Measurements from ENCODE around the gene ALS2. TPM values are rescaled to one million over a fixed set of nuclear protein-coding genes. Genes with fewer than 3 reads are reported as not detected.

Gene ALS2
- total and polyA plus RNA-seq, 3 experiments from 2014 or later, result 4.1 to 18.0 (median 16.9) TPM

- POLR2A ChIA-PET, result no interaction called here
- Mint-ChIP-seq H3K9me3 (no peaks in the 10 kb centered on the region), H3K27ac (no peak overlapping the region), H3K4me3 (no peak overlapping the region), H3K27me3 (no peaks in the 10 kb centered on the region), H3K36me3 (peaks cover 17 to 64% (median 29%) of the 10 kb centered on the region in 3 donors), H3K4me1 (peaks cover 0 to 3% (median 0%) of the 10 kb centered on the region in 3 donors)
- Histone ChIP-seq H3K4me1 (ENCODE audit: insufficient read depth, low read length) (no peaks in the 10 kb centered on the region), H3K27ac (ENCODE audit: low read depth, low read length) (no peak overlapping the region), H3K4me3 (ENCODE audit: low read length) (no peak overlapping the region), H3K9me3 (ENCODE audit: low read length) (no peaks in the 10 kb centered on the region), H3K36me3 (ENCODE audit: insufficient read depth, low read length) (no peaks in the 10 kb centered on the region), H3K27me3 (ENCODE audit: insufficient read depth, low read length, poor library complexity, severe bottlenecking) (no peaks in the 10 kb centered on the region)
- no peak for DNase-seq
- CTCF ChIA-PET, result no interaction called here
These were observed 76.2 kb downstream of the ALS2 start for GRCh38 chr2:201704536-201704935.

GRCh38 chr2:201701646-201702045 lies 79.1 kb downstream of the ALS2 start:
- H3K9me3 Mint-ChIP-seq, result no peaks in the 10 kb centered on the region
- H3K4me1 Mint-ChIP-seq, result peaks cover 4 to 11% (median 5%) of the 10 kb centered on the region in 3 donors
- Histone ChIP-seq H3K27me3 (ENCODE audit: insufficient read depth, low read length, poor library complexity, severe bottlenecking) (no peaks in the 10 kb centered on the region), H3K4me3 (ENCODE audit: low read length) (no peak overlapping the region), H3K9me3 (ENCODE audit: low read length) (no peaks in the 10 kb centered on the region), H3K4me1 (ENCODE audit: insufficient read depth, low read length) (no peaks in the 10 kb centered on the region), H3K36me3 (ENCODE audit: insufficient read depth, low read length) (no peaks in the 10 kb centered on the region), H3K27ac (ENCODE audit: low read depth, low read length) (no peak overlapping the region)
- H3K4me3 Mint-ChIP-seq, result no peak overlapping the region
- CTCF ChIA-PET, result interaction anchor here (1.3 kb wide), 1 partner anchor 12 kb away, joined by 3 read pairs; no protein-coding TSS in a partner anchor
- no peak overlapping the region for H3K27ac Mint-ChIP-seq
- POLR2A ChIA-PET, result no interaction called here
- no peak for DNase-seq
- H3K36me3 Mint-ChIP-seq, result peaks cover 11 to 41% (median 13%) of the 10 kb centered on the region in 3 donors
- H3K27me3 Mint-ChIP-seq, result no peaks in the 10 kb centered on the region

DNA sequence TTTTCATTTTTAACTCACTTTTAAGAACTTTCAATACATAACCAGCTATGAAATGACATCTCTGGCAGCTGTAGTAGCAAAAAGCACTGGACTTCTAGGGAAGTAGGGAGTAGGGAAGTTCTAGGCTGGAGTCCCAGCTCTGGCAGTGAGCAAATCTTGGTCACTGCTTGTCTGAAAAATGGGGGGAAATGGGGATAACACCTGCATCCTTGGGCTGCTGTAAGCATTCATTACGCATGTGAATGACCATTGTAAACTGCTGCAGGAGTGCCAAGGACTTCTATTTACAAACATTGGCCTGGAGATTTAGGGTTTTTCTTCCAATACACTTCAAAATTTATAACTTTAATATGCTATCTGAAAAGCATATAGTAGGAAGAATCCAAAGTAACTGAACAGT lies 81.3 kb downstream of the ALS2 start:
- no peak for DNase-seq
- H3K4me3 Mint-ChIP-seq, result no peak overlapping the region

GRCh38 chr2:201698588-201699226 lies 82.0 kb downstream of the ALS2 start, which contains the start of gene MPP4:
TSS of gene MPP4 (minus strand) at chr2:201698644. CDS start at chr2:201693954, 4,690 bp downstream.
- no peak within 1 kb of the TSS for H3K4me3 ChIP-seq (ENCODE audit: low read length)
- no peaks in the 10 kb centered on the region for H3K27me3 ChIP-seq (ENCODE audit: insufficient read depth, low read length, poor library complexity, severe bottlenecking)
- POLR2A ChIA-PET, result no interaction called here
- DNase-seq, result no peak
- Mint-ChIP-seq H3K4me1 (peaks cover 4 to 11% (median 5%) of the 10 kb centered on the region in 3 donors), H3K27me3 (no peaks in the 10 kb centered on the region), H3K36me3 (peaks cover 4 to 22% (median 13%) of the 10 kb centered on the region in 3 donors), H3K27ac (peak within 1 kb of the TSS in 1 of 8 donors; percentile 47), H3K4me3 (no peak within 1 kb of the TSS), H3K9me3 (no peaks in the 10 kb centered on the region)
- no peaks in the 10 kb centered on the region for H3K9me3 ChIP-seq (ENCODE audit: low read length)
- H3K27ac ChIP-seq (ENCODE audit: low read depth, low read length), result no peak within 1 kb of the TSS
- CTCF ChIA-PET, result no interaction called here
- H3K4me1 ChIP-seq (ENCODE audit: insufficient read depth, low read length), result no peaks in the 10 kb centered on the region
- no peaks in the 10 kb centered on the region for H3K36me3 ChIP-seq (ENCODE audit: insufficient read depth, low read length)

More for the DNA sequence above, 81.3 kb downstream of the ALS2 start:
- Mint-ChIP-seq H3K27ac (peak overlapping the region in 1 of 8 donors; percentile 47), H3K4me1 (peaks cover 4 to 11% (median 5%) of the 10 kb centered on the region in 3 donors), H3K27me3 (no peaks in the 10 kb centered on the region), H3K9me3 (no peaks in the 10 kb centered on the region), H3K36me3 (peaks cover 9 to 28% (median 13%) of the 10 kb centered on the region in 3 donors)
- H3K4me3 ChIP-seq (ENCODE audit: low read length), result no peak overlapping the region
- POLR2A ChIA-PET, result no interaction called here
- H3K27ac ChIP-seq (ENCODE audit: low read depth, low read length), result no peak overlapping the region
- H3K27me3 ChIP-seq (ENCODE audit: insufficient read depth, low read length, poor library complexity, severe bottlenecking), result no peaks in the 10 kb centered on the region
- no peaks in the 10 kb centered on the region for H3K36me3 ChIP-seq (ENCODE audit: insufficient read depth, low read length)
- H3K4me1 ChIP-seq (ENCODE audit: insufficient read depth, low read length), result no peaks in the 10 kb centered on the region
- CTCF ChIA-PET, result no interaction called here
- no peaks in the 10 kb centered on the region for H3K9me3 ChIP-seq (ENCODE audit: low read length)

GRCh38 chr2:201697899-201698298 lies 82.8 kb downstream of the ALS2 start:
- H3K27ac Mint-ChIP-seq, result no peak overlapping the region
- Histone ChIP-seq H3K4me1 (ENCODE audit: insufficient read depth, low read length) (no peaks in the 10 kb centered on the region), H3K9me3 (ENCODE audit: low read length) (no peaks in the 10 kb centered on the region), H3K27me3 (ENCODE audit: insufficient read depth, low read length, poor library complexity, severe bottlenecking) (no peaks in the 10 kb centered on the region), H3K27ac (ENCODE audit: low read depth, low read length) (no peak overlapping the region), H3K36me3 (ENCODE audit: insufficient read depth, low read length) (no peaks in the 10 kb centered on the region), H3K4me3 (ENCODE audit: low read length) (no peak overlapping the region)
- H3K27me3 Mint-ChIP-seq, result no peaks in the 10 kb centered on the region
- CTCF ChIA-PET, result no interaction called here
- POLR2A ChIA-PET, result no interaction called here
- H3K36me3 Mint-ChIP-seq, result peaks cover 0 to 17% (median 9%) of the 10 kb centered on the region in 3 donors
- no peak overlapping the region for H3K4me3 Mint-ChIP-seq
- H3K4me1 Mint-ChIP-seq, result peaks cover 4 to 11% (median 5%) of the 10 kb centered on the region in 3 donors
- no peak for DNase-seq
- H3K9me3 Mint-ChIP-seq, result no peaks in the 10 kb centered on the region

DNA sequence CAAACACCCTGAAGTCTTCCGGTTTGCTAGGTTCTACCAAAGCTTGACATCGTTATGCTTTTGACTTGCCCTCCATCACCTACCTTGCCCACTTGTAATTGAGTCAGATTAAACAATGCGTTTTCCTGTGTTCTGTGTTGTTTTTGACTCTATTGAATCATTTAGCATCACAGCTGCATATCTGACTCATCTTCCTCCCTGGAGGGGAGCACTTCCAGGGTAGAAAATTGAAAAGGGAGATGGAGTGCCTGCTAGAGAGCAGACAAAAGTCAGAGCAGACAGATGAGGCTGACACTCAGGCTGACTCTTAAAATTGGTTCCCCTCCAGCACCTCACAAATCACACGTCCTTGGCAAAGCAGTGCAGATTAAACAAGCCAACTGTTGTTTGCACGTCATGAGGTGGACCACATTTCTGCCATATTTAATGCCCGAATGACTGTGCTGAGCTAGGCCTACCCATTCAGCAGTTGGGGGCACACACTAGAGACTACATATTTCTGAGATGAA lies 84.5 kb downstream of the ALS2 start:
- H3K4me3 ChIP-seq (ENCODE audit: low read length), result no peak overlapping the region
- POLR2A ChIA-PET, result no interaction called here
- no peaks in the 10 kb centered on the region for H3K27me3 ChIP-seq (ENCODE audit: insufficient read depth, low read length, poor library complexity, severe bottlenecking)
- CTCF ChIA-PET, result no interaction called here
- Mint-ChIP-seq H3K9me3 (no peaks in the 10 kb centered on the region), H3K36me3 (peaks cover 0 to 7% (median 4%) of the 10 kb centered on the region in 3 donors), H3K27me3 (no peaks in the 10 kb centered on the region), H3K4me3 (no peak overlapping the region), H3K27ac (no peak overlapping the region), H3K4me1 (peaks cover 4 to 11% (median 5%) of the 10 kb centered on the region in 3 donors)
- no peak for DNase-seq
- H3K27ac ChIP-seq (ENCODE audit: low read depth, low read length), result no peak overlapping the region
- H3K36me3 ChIP-seq (ENCODE audit: insufficient read depth, low read length), result no peaks in the 10 kb centered on the region
- H3K4me1 ChIP-seq (ENCODE audit: insufficient read depth, low read length), result no peaks in the 10 kb centered on the region
- H3K9me3 ChIP-seq (ENCODE audit: low read length), result no peaks in the 10 kb centered on the region

DNA sequence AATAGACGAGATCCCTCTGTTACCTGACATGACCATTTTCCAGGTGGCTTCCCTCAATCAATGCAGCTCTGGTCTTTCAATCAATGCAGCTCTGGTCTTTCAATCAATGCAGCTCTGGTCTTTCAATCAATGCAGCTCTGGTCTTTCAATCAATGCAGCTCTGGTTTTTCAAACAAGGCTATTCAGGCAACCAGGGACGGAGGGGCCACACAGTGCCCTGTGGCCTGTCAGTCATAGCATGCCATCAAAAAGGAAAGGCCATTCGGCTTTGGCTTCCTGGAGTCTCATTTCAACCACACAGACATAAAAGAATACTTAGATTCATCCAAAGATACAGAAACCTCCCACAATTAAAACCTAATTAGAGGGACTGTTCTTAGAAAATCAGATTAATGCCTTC lies 95.6 kb downstream of the ALS2 start:
- H3K9me3 ChIP-seq (ENCODE audit: low read length), result no peaks in the 10 kb centered on the region
- Mint-ChIP-seq H3K27ac (no peak overlapping the region), H3K27me3 (peaks cover 14 to 33% of the 10 kb centered on the region in 2 donors), H3K4me1 (no peaks in the 10 kb centered on the region), H3K4me3 (no peak overlapping the region), H3K36me3 (no peaks in the 10 kb centered on the region), H3K9me3 (no peaks in the 10 kb centered on the region)
- ChIA-PET CTCF (no interaction called here), POLR2A (no interaction called here)
- H3K36me3 ChIP-seq (ENCODE audit: insufficient read depth, low read length), result no peaks in the 10 kb centered on the region
- no peaks in the 10 kb centered on the region for H3K4me1 ChIP-seq (ENCODE audit: insufficient read depth, low read length)
- H3K4me3 ChIP-seq (ENCODE audit: low read length), result no peak overlapping the region
- H3K27me3 ChIP-seq (ENCODE audit: insufficient read depth, low read length, poor library complexity, severe bottlenecking), result no peaks in the 10 kb centered on the region
- no peak overlapping the region for H3K27ac ChIP-seq (ENCODE audit: low read depth, low read length)
- no peak for DNase-seq

DNA sequence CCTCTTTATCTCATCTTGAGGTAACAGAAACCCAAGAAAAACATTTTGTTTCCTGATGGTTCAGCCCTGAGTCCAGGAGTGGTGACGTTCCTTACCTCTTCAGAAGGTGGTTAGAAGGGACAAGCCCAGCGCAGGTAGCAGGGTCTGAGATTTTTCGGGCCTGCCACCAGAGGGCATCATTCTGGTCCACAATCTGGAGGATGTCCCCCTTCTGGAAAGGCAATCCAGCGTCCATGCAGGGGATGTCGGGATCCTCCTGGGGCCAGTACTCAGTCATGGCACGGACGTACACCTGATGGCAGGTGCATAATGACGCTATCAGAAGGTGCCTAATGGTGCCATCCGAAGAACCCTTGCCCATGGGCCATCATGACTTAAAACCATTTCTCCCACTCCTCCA lies 100.0 kb downstream of the ALS2 start:
- POLR2A ChIA-PET, result no interaction called here
- no peaks in the 10 kb centered on the region for H3K9me3 ChIP-seq (ENCODE audit: low read length)
- no peaks in the 10 kb centered on the region for H3K4me1 Mint-ChIP-seq
- H3K4me3 Mint-ChIP-seq, result no peak overlapping the region
- H3K27me3 ChIP-seq (ENCODE audit: insufficient read depth, low read length, poor library complexity, severe bottlenecking), result no peaks in the 10 kb centered on the region
- H3K9me3 Mint-ChIP-seq, result no peaks in the 10 kb centered on the region
- H3K4me3 ChIP-seq (ENCODE audit: low read length), result no peak overlapping the region
- peaks cover 11 to 24% of the 10 kb centered on the region in 2 donors for H3K27me3 Mint-ChIP-seq
- H3K27ac Mint-ChIP-seq, result no peak overlapping the region
- H3K27ac ChIP-seq (ENCODE audit: low read depth, low read length), result no peak overlapping the region
- peak in 1 of 5 donors; percentile 3 for DNase-seq
- no peaks in the 10 kb centered on the region for H3K36me3 ChIP-seq (ENCODE audit: insufficient read depth, low read length)
- no peaks in the 10 kb centered on the region for H3K4me1 ChIP-seq (ENCODE audit: insufficient read depth, low read length)
- CTCF ChIA-PET, result no interaction called here
- no peaks in the 10 kb centered on the region for H3K36me3 Mint-ChIP-seq

Measured in CD8-positive, alpha-beta memory T cell (primary cell).